K562 (cell line): Measurements from ENCODE around the gene LRRC43. TPM values are rescaled to one million over a fixed set of nuclear protein-coding genes. Genes with fewer than 3 reads are reported as not detected.
A peak's percentile ranks its signal among the peaks of the same experiment; 100 is the strongest.

Experiments
- ATAC-seq: fragments of 200-7000 bp; cut with Tn5 transposase; 3 replicates; pipeline ENCODE4 v1.9.1; 2020; ENCODE audit warnings: moderate library complexity
- BruUV-seq: library from RNA; stranded (reverse); fragments of 400-500 nt; replicated peaks from 2 replicates; lab custom pipeline; 2021; lab: Mats Ljungman, UMichigan
- CTCF ChIA-PET: fragments of 300-600 bp; formaldehyde crosslinking; extraction: SDS; loops from one replicate; lab custom pipeline; 2021; ENCODE audit warnings: low intra/inter-chr PET ratio; lab: Yijun Ruan, JAX
- POLR2A ChIA-PET: fragments of 300-600, 350-650 bp; sonication (Branson Sonifier 250); formaldehyde crosslinking; extraction: SDS; loops from one replicate; lab custom pipeline; 2021; ENCODE audit warnings: antibody characterized with exemption, inconsistent platforms; lab: Yijun Ruan, JAX
- DNase-seq, 4 experiments: peaks; one replicate each; pipeline versions ENCODE4 v3.0.0 to v3.0.0-alpha.2; 2011 to 2018; ENCODE audit warnings: low spot score in 3 of 4, mixed read lengths in 3 of 4; ENCODE audit errors: extremely low read depth in 1 of 4
- FAIRE-seq: peaks from 2 replicates; lab custom pipeline; 2011; peaks lifted over from hg19 to GRCh38; lab: Jason Lieb, UNC
- H2AFZ ChIP-seq: 2 replicates; pipeline ENCODE4 v1.6.0; 2011; ENCODE audit warnings: low read depth, low read length, control low read depth, inconsistent platforms
- H3K27ac ChIP-seq: fragments of 200-600 bp; 3 replicates; pipeline ENCODE4 v1.8.0; 2011; ENCODE audit warnings: low read depth, mild to moderate bottlenecking, control low read depth, inconsistent platforms, low read length, moderate library complexity, mixed read lengths; ENCODE audit errors: extremely low read depth
- H3K27me3 ChIP-seq, 2 experiments: fragments of 300-600 bp in 1 of 2; 2 replicates in 1 of 2; 3 replicates in 1 of 2; pipeline versions ENCODE4 v1.6.0 to v1.8.0; 2011; ENCODE audit warnings: inconsistent platforms in 2 of 2, low read length in 2 of 2, mild to moderate bottlenecking in 1 of 2, mixed read lengths in 1 of 2, moderate library complexity in 1 of 2; ENCODE audit not compliant: control insufficient read depth in 2 of 2, insufficient read depth in 2 of 2
- H3K36me3 ChIP-seq: fragments of 300-600 bp; 3 replicates; pipeline ENCODE4 v1.8.0; 2011; ENCODE audit warnings: mild to moderate bottlenecking, low read length, inconsistent platforms; ENCODE audit not compliant: control insufficient read depth, insufficient read depth
- H3K4me1 ChIP-seq, 2 experiments: fragments of 200-600 bp in 1 of 2; replicated peaks in 1 of 2; 2 replicates in 1 of 2; 3 replicates in 1 of 2; pipeline versions ENCODE4 v1.5.1 to v1.8.0; 2011; ENCODE audit warnings: inconsistent platforms in 2 of 2, low read length in 2 of 2, mild to moderate bottlenecking in 1 of 2, mixed read lengths in 1 of 2, moderate library complexity in 1 of 2; ENCODE audit not compliant: control insufficient read depth in 2 of 2, insufficient read depth in 2 of 2
- H3K4me2 ChIP-seq: 2 replicates; pipeline ENCODE4 v1.6.1; 2011; ENCODE audit warnings: low read length, control low read depth, inconsistent platforms, mixed read lengths; ENCODE audit not compliant: insufficient read depth
- H3K4me3 ChIP-seq: fragments of 200-600 bp; sonication (generic), shearing (Covaris generic); 2 replicates; pipeline ENCODE4 v1.5.1; 2016; ENCODE audit warnings: control low read depth, inconsistent platforms
- H3K79me2 ChIP-seq: fragments of 200-600 bp; 3 replicates; pipeline ENCODE4 v1.8.0; 2011; ENCODE audit warnings: low read length, inconsistent platforms; ENCODE audit not compliant: control insufficient read depth, insufficient read depth
- H3K9ac ChIP-seq, 2 experiments: 2 replicates each; pipeline versions ENCODE4 v1.6.0 to v1.6.1; 2011; ENCODE audit warnings: low read depth in 2 of 2, low read length in 2 of 2, control low read depth in 1 of 2, inconsistent platforms in 1 of 2, mild to moderate bottlenecking in 1 of 2, mixed read lengths in 1 of 2; ENCODE audit not compliant: insufficient read depth in 1 of 2
- H3K9me1 ChIP-seq: one replicate; pipeline ENCODE4 v1.6.0; 2011; ENCODE audit warnings: inconsistent platforms, mild to moderate bottlenecking, low read length, moderate library complexity; ENCODE audit not compliant: control insufficient read depth, insufficient read depth
- H3K9me3 ChIP-seq: replicated peaks from 2 replicates; pipeline ENCODE4 v1.5.1; 2011; ENCODE audit warnings: low read depth, low read length, inconsistent platforms; ENCODE audit not compliant: control insufficient read depth, insufficient read depth
- H4K20me1 ChIP-seq: replicated peaks from 2 replicates; pipeline ENCODE4 v1.6.1; 2011; ENCODE audit warnings: low read length, inconsistent platforms, mixed read lengths; ENCODE audit not compliant: control insufficient read depth, insufficient read depth
- BACH1 ChIP-seq: fragments of 200-800 bp; sonication (Bioruptor generic); IDR thresholded peaks from 2 replicates; pipeline ENCODE4 v1.6.1; 2016; ENCODE audit warnings: missing genetic modification characterization, missing compliant biosample characterization
- HDAC6 ChIP-seq: IDR thresholded peaks from 2 replicates; pipeline ENCODE4 v1.6.1; 2012; ENCODE audit warnings: low read depth, mild to moderate bottlenecking, control low read depth, inconsistent platforms, low read length, moderate library complexity
- ILK ChIP-seq: fragments of 450-650 bp; IDR thresholded peaks from 2 replicates; pipeline ENCODE4 v1.6.1; 2016; ENCODE audit warnings: missing genetic modification characterization, low read depth, mild to moderate bottlenecking, missing compliant biosample characterization, moderate library complexity, borderline replicate concordance
- SOX6 ChIP-seq: fragments of 450-650 bp; IDR thresholded peaks from 2 replicates; pipeline ENCODE4 v1.6.1; 2014; ENCODE audit warnings: mild to moderate bottlenecking
- SP2 ChIP-seq: IDR thresholded peaks from 2 replicates; pipeline ENCODE4 v1.6.1; 2011; ENCODE audit warnings: mild to moderate bottlenecking, low read depth, low read length, moderate library complexity; ENCODE audit not compliant: poor library complexity, severe bottlenecking; ENCODE audit errors: extremely low read depth
- SRSF9 ChIP-seq: fragments of 200-400 bp; formaldehyde crosslinking; IDR thresholded peaks from 2 replicates; pipeline ENCODE4 v1.6.1; 2017; ENCODE audit warnings: low read depth, low read length, borderline replicate concordance
- ZNF212 ChIP-seq: fragments of 450-650 bp; formaldehyde crosslinking; IDR thresholded peaks from 2 replicates; pipeline ENCODE4 v1.4.0; 2020; ENCODE audit warnings: mild to moderate bottlenecking
- ZZZ3 ChIP-seq: fragments of 450-650 bp; IDR thresholded peaks from 2 replicates; pipeline ENCODE4 v1.6.1; 2016; ENCODE audit warnings: antibody characterized with exemption, mild to moderate bottlenecking, moderate library complexity
- WGBS: fragments of 100-300 bp; shearing (Covaris generic); methylation state at CpG from one replicate; pipeline ENCODE4 v1.1.6; 2016; ENCODE audit warnings: low coverage, mixed read lengths; ENCODE audit not compliant: insufficient coverage; ENCODE audit errors: missing lambda C conversion rate; 5-methylcytosine and 5-hydroxymethylcytosine counted together
- in situ Hi-C: fragments of 300-500 bp; cut with MboI; formaldehyde crosslinking; loops from 4 replicates; pipeline ENCODE4 v1.15.0; 2018; ENCODE audit warnings: inconsistent platforms, mixed read lengths
- intact Hi-C: fragments of 100-400 bp; cut with micrococcal nuclease; formaldehyde crosslinking; loops from 2 replicates; pipeline ENCODE4 v1.14.2; 2022
- polyA plus RNA-seq, 8 experiments: library from polyadenylated mRNA; depleted of rRNA in 4 of 8; stranded (reverse) in 5 of 8; unstranded in 3 of 8; fragments of >200 nt; fragmentation: Nextera tagmentation in 2 of 8; fragmentation: Illumina TruSeq in 1 of 8; extraction: Ambion mirVana in 2 of 8; extraction: Trizol in 1 of 8; gene quantifications; 2 replicates each; pipeline versions ENCODE4 v1.2.1 to v1.2.3, GENCODE V29; 2011 to 2014; ENCODE audit warnings: inconsistent platforms in 1 of 8, missing spikeins in 1 of 8
- total RNA-seq, 7 experiments: library from RNA; depleted of rRNA in 6 of 7; stranded (reverse); fragments of >200 nt in 6 of 7; fragmentation: Illumina TruSeq in 2 of 7; extraction: Trizol in 2 of 7; gene quantifications; 2 replicates each; pipeline versions ENCODE4 v1.2.1 to v1.2.3, GENCODE V29; 2011 to 2021; ENCODE audit warnings: low replicate concordance in 1 of 7
- TF ChIP-seq, protein P1 (sequence below): fragments of 200-400 bp; formaldehyde crosslinking; IDR thresholded peaks from 2 replicates; pipeline ENCODE4 v1.6.1; 2017; ENCODE audit warnings: mild to moderate bottlenecking, low read depth, low read length, moderate library complexity

Gene LRRC43
- total and polyA plus RNA-seq, 9 of the 15 experiments (the other 6 are each of a cell fraction or from before 2014, with no cell fraction given): 0.19 TPM; not detected in 8

DNA sequence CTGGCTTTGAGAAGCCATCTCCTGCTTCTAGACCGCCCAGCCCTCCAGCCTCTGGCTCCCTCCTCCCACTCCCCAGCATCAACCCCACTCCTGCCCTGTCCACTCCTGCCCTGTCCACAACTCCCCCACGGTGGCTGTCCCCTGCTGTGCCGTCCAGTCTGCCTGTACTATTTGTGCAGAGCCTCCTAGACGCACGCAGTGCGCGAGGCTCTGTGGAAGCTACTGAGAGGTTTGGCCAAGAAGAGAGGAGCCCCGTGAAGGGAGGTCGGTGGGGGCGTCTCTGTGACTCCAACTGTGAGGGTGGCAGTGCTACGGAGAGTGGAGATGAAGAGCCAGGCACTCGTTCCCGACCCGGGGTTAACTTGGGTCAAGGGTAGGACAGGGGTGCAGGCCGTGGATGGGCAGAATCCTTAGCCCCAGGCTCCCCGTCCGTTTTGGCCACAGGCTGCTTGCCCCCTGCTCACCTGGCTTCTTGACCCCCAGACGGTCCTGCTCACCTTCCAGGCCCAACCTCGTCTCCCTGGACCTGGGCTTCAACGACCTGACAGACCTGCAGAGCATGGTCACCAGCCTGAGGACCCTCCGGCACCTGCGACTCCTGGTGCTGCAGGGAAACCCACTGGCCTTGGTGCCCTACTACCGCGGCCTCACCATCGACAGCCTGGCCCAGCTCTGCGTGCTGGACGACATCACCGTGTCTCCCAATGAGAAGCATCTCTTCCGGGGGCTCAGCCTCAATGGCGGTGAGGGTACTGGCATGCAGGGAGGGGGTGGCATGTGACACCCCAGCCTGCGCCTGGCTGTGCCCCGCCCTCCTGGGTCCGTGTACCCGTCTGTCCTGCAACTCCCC, 6.9 kb downstream of the LRRC43 start (continued):
- TF ChIP-seq SRSF9 (no peak), SP2 (no peak)
- TF ChIP-seq, all 486 proteins: peak for 0

DNA sequence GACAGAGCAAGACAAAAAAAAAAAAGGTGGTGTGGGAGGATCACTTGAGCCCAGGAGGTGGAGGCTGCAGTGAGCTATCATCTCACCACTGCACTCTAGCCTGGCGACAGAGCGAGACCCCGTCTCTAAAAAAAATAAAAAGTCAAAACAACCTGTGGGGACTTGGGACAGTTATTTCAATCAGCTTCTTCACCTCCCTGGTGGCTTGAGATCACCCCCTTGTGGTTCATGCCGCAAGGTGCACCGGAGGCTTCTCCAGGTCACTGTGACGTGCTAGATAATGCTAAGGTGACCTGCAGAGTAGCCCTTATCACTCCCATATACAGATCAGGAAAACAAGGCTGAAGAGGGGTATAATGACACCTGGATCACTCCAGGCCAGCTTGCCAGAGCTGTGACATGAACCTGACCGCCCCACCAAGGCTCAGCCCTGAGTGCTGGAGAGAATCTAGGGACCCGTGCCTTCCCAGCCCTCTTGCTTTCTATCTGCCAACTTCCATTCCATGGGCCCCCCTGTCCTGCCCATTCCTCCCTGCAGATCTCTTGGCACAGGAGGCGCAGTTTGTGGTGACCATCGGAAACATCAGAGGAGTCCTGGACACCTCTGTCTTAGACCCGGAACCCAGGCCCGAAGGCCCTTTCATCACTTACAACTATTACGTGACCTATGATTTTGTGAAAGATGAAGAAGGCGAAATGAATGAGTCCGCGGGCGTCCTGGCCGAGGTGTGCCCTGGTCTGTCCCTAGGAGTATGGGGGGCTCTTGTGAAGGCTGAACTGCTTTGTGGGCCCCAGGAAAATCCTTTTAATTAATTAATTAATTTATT, 8.1 kb downstream of the LRRC43 start:
- no peaks in the 10 kb centered on the region for H3K36me3 ChIP-seq
- ChIA-PET CTCF (interaction anchor here (1.0 to 2.1 kb wide), 4 partner anchors 12 to 137 kb away, joined by 3 to 19 read pairs (median 6); no protein-coding TSS in a partner anchor), POLR2A (interaction anchor here (0.6 to 1.6 kb wide), 6 partner anchors 14 to 209 kb away, joined by 3 to 5 read pairs (median 4); no protein-coding TSS in a partner anchor)
- H3K9me1 ChIP-seq: no peaks in the 10 kb centered on the region
- peak overlapping the region; percentile 21; the same call in 1 of the 2 replicates for H3K4me2 ChIP-seq
- peaks cover 8 to 19% of the 10 kb centered on the region in 2 experiments; a peak in 4 of 5 replicates for H3K4me1 ChIP-seq
- DNase-seq: peak; percentile 81 to 88 (median 86)
- in situ Hi-C loops (loop anchor here (5.0 kb wide), 1 partner anchor 149 kb away; no protein-coding TSS in a partner anchor), intact Hi-C loops (loop anchor here (1.0 to 5.0 kb wide), 3 partner anchors 34 to 137 kb away; no protein-coding TSS in a partner anchor)
- H3K9me3 ChIP-seq: peaks cover 13% of the 10 kb centered on the region
- no peaks in the 10 kb centered on the region for H3K27me3 ChIP-seq
- no peaks in the 10 kb centered on the region for H4K20me1 ChIP-seq
- no peak overlapping the region for H3K4me3 ChIP-seq
- peak overlapping the region; percentile 84 for H2AFZ ChIP-seq
- H3K9ac ChIP-seq: peak overlapping the region in 1 of 2 experiments; percentile 15; a peak in 1 of 4 replicates
- H3K27ac ChIP-seq: no peak overlapping the region
- no peaks in the 10 kb centered on the region for H3K79me2 ChIP-seq
- peak; percentile 98 for ATAC-seq
- BruUV-seq: no TSS peak
- FAIRE-seq: peak; percentile 99
- WGBS: 43% methylated on average over 18 of the region's 18 CpGs
- TF ChIP-seq BACH1 (tag): no peak
- no peak for TF ChIP-seq ZNF212
- no peak for TF ChIP-seq ILK
- TF ChIP-seq, protein P1, sequence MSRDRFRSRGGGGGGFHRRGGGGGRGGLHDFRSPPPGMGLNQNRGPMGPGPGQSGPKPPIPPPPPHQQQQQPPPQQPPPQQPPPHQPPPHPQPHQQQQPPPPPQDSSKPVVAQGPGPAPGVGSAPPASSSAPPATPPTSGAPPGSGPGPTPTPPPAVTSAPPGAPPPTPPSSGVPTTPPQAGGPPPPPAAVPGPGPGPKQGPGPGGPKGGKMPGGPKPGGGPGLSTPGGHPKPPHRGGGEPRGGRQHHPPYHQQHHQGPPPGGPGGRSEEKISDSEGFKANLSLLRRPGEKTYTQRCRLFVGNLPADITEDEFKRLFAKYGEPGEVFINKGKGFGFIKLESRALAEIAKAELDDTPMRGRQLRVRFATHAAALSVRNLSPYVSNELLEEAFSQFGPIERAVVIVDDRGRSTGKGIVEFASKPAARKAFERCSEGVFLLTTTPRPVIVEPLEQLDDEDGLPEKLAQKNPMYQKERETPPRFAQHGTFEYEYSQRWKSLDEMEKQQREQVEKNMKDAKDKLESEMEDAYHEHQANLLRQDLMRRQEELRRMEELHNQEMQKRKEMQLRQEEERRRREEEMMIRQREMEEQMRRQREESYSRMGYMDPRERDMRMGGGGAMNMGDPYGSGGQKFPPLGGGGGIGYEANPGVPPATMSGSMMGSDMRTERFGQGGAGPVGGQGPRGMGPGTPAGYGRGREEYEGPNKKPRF: no peak
- TF ChIP-seq SOX6: no peak
- no peak for TF ChIP-seq ZZZ3
- TF ChIP-seq HDAC6: no peak
